ENCODE measurements around the gene CSF1R. TPM values are rescaled to one million over a fixed set of nuclear protein-coding genes. Genes with fewer than 3 reads are reported as not detected.

Gene CSF1R
- polyA plus RNA-seq (2012; rRNA removed), result 0.15 and 0.25 TPM in 2 replicates
- 0.10 and 0.30 TPM in 2 replicates for polyA plus RNA-seq (2012; cell fraction: cytosol; rRNA removed)
- 0.49 and 0.69 TPM in 2 replicates for polyA plus RNA-seq (2012; cell fraction: nucleus; rRNA removed)

GRCh38 chr5:150085950-150086715, at the start of gene CSF1R:
CSF1R (minus strand) TSS chr5:150086554; CDS start chr5:150086427, 127 bp downstream.
- H3K36me3 ChIP-seq (replicated peaks in 1 of 2; ENCODE audit: control insufficient read depth in 1 of 2, insufficient read depth in 2 of 2, low read length in 1 of 2), result no peaks in the 10 kb centered on the region
- peaks cover 10% of the 10 kb centered on the region; the same call in 1 of the 2 replicates for H3K27me3 ChIP-seq (ENCODE audit: insufficient read depth)
- H4K20me1 ChIP-seq (ENCODE audit: insufficient read depth), result no peaks in the 10 kb centered on the region
- no peaks in the 10 kb centered on the region for H3K9me3 ChIP-seq
- H3K27ac ChIP-seq (ENCODE audit: low read depth in 2 of 2, low read length in 1 of 2), result no peak within 1 kb of the TSS
- TF ChIP-seq IRF3 (IDR thresholded peaks at IDR 0.05; ENCODE audit: low read depth, low read length), result no peak
- TF ChIP-seq RXRA (IDR thresholded peaks at IDR 0.05; ENCODE audit: borderline replicate concordance, low read depth), result no peak
- no peak for TF ChIP-seq GATA2 (CRISPR knock-in tag; IDR thresholded peaks at IDR 0.05)
- no peak for TF ChIP-seq USF2 (IDR thresholded peaks at IDR 0.05; ENCODE audit: borderline replicate concordance, low read depth, low read length)
- TF ChIP-seq NRF1 (IDR thresholded peaks at IDR 0.05; ENCODE audit: low read depth, low read length), result no peak
- no peak for TF ChIP-seq POLR2AphosphoS5 (IDR thresholded peaks at IDR 0.05; ENCODE audit: low read depth, low read length)
- H3K4me1 ChIP-seq (ENCODE audit: control insufficient read depth in 1 of 2, insufficient read depth in 2 of 2, low read depth in 1 of 2, low read length in 1 of 2), result no peaks in the 10 kb centered on the region; a peak in 1 of 4 replicates
- no peak within 1 kb of the TSS for H3K9ac ChIP-seq
- ChIA-PET CTCF (interaction anchor here (0.8 to 1.3 kb wide), 2 partner anchors 86 to 132 kb away, joined by 3 to 4 read pairs; partner anchors contain the start of genes HMGXB3 and TIGD6), POLR2A (no interaction called here)
- no peak within 1 kb of the TSS for H2AFZ ChIP-seq (ENCODE audit: low read depth)
- H3F3A ChIP-seq (replicated peaks; ENCODE audit: insufficient read depth), result no peaks in the 10 kb centered on the region
- no peak for DNase-seq
- no peak within 1 kb of the TSS for H3K4me2 ChIP-seq
- H3K79me2 ChIP-seq (ENCODE audit: insufficient read depth), result no peaks in the 10 kb centered on the region
- H3K4me3 ChIP-seq (ENCODE audit: low read depth in 2 of 2, low read length in 1 of 2), result no peak within 1 kb of the TSS
- WGBS (ENCODE audit: low lambda C conversion rate), result 70% methylated on average over 8 of the region's 9 CpGs
- no peaks in the 10 kb centered on the region for H3K9me2 ChIP-seq

- H2AFZ ChIP-seq (ENCODE audit: low read depth), result no peak overlapping the region
- no peaks in the 10 kb centered on the region for H3K27me3 ChIP-seq (ENCODE audit: insufficient read depth)
- H3K4me3 ChIP-seq (ENCODE audit: low read depth in 2 of 2, low read length in 1 of 2), result no peak overlapping the region
- peaks cover 31 to 48% of the 10 kb centered on the region in 2 experiments for H3K4me1 ChIP-seq (ENCODE audit: control insufficient read depth in 1 of 2, insufficient read depth in 2 of 2, low read depth in 1 of 2, low read length in 1 of 2)
- H3K36me3 ChIP-seq (replicated peaks in 1 of 2; ENCODE audit: control insufficient read depth in 1 of 2, insufficient read depth in 2 of 2, low read length in 1 of 2), result peaks cover 15 to 50% of the 10 kb centered on the region in 2 experiments
- no peaks in the 10 kb centered on the region for H3F3A ChIP-seq (replicated peaks; ENCODE audit: insufficient read depth)
- no peaks in the 10 kb centered on the region for H3K9me3 ChIP-seq
- CTCF ChIA-PET, result interaction anchor here (0.7 to 3.6 kb wide), 9 partner anchors 11 to 302 kb away, joined by 3 to 43 read pairs (median 3); partner anchors contain the start of gene PDGFRB
- H3K9me2 ChIP-seq, result no peaks in the 10 kb centered on the region
- H3K4me2 ChIP-seq, result no peak overlapping the region
- WGBS (ENCODE audit: low lambda C conversion rate), result 92% methylated on average over 11 of the region's 21 CpGs
- POLR2A ChIA-PET, result interaction anchor here (0.7 to 1.5 kb wide), 3 partner anchors 13 to 20 kb away, joined by 3 to 5 read pairs (median 3); partner anchors contain the start of gene PDGFRB
- H3K79me2 ChIP-seq (ENCODE audit: insufficient read depth), result peaks cover 26% of the 10 kb centered on the region
- no peak for DNase-seq
- H4K20me1 ChIP-seq (ENCODE audit: insufficient read depth), result no peaks in the 10 kb centered on the region
- TF ChIP-seq FOXJ3 (CRISPR knock-in tag; IDR thresholded peaks at IDR 0.05) (no peak), PBX3 (IDR thresholded peaks at IDR 0.05) (no peak)
- H3K27ac ChIP-seq (ENCODE audit: low read depth in 2 of 2, low read length in 1 of 2), result peak overlapping the region in 1 of 2 experiments; percentile 87; a peak in 2 of 4 replicates
- no peak overlapping the region for H3K9ac ChIP-seq
Observed at GRCh38 chr5:150135557-150136304, 49.4 kb upstream of the CSF1R start.
